GM19025 (cell line): ENCODE measurements around the gene ACSL5.
"Not testable (repeated sequence)": the region's sequence is repeated elsewhere in the genome, so short reads cannot be mapped to it uniquely, and the experiment has no call there.

Experiments
- ATAC-seq: cut with Tn5 transposase; IDR thresholded peaks from one replicate; pipeline ENCODE4 v1.9.1; 2021; ENCODE audit warnings: mild to moderate bottlenecking, low read depth, moderate library complexity; ENCODE audit not compliant: unreplicated experiment

ACSL5 gene

GRCh38 chr10:112456533-112456932 lies 82.6 kb downstream of the ACSL5 start:
- ATAC-seq = no peak

- no peak for ATAC-seq
Observed at GRCh38 chr10:112460366-112460765, 86.5 kb downstream of the ACSL5 start.

GRCh38 chr10:112461029-112461887 lies 87.3 kb downstream of the ACSL5 start:
- ATAC-seq = no peak

GRCh38 chr10:112464074-112464473 lies 90.2 kb downstream of the ACSL5 start:
- ATAC-seq = not testable (repeated sequence)

GRCh38 chr10:112465299-112465883 lies 91.5 kb downstream of the ACSL5 start:
- no peak for ATAC-seq

- no peak for ATAC-seq
Observed at GRCh38 chr10:112466802-112467201, 92.9 kb downstream of the ACSL5 start.

- ATAC-seq = no peak
Observed at GRCh38 chr10:112467541-112468075, 93.7 kb downstream of the ACSL5 start.

- ATAC-seq = no peak
Observed at GRCh38 chr10:112471878-112472487, 98.1 kb downstream of the ACSL5 start.

GRCh38 chr10:112475575-112476218 lies 101.8 kb downstream of the ACSL5 start:
- ATAC-seq = no peak
